IMR-90 (cell line): Measurements from ENCODE around the gene CPTP.

Experiments
- CHD1 ChIP-seq: IDR thresholded peaks from 2 replicates; pipeline ENCODE4 v1.6.1; 2012; ENCODE audit warnings: low read depth, low read length, improper control_type of control experiment
- MXI1 ChIP-seq: IDR thresholded peaks from 2 replicates; pipeline ENCODE4 v1.6.1; 2012; ENCODE audit warnings: low read depth, mild to moderate bottlenecking, low read length, moderate library complexity, borderline replicate concordance
- NFE2L2 ChIP-seq: fragments of 150-350 bp; IDR thresholded peaks from 2 replicates; pipeline ENCODE4 v1.6.1; 2016; ENCODE audit warnings: low read depth, mild to moderate bottlenecking, low read length
- POLR2A ChIP-seq: IDR thresholded peaks from 2 replicates; pipeline ENCODE4 v1.6.1; 2012; ENCODE audit warnings: mild to moderate bottlenecking, low read depth, low read length
- RAD21 ChIP-seq: IDR thresholded peaks from 2 replicates; pipeline ENCODE4 v1.6.1; 2012; ENCODE audit warnings: low read length, improper control_type of control experiment
- RFX5 ChIP-seq: IDR thresholded peaks from 2 replicates; pipeline ENCODE4 v1.8.0; 2012; ENCODE audit warnings: low read depth, mild to moderate bottlenecking, low read length, moderate library complexity
- SMC3 ChIP-seq: fragments of 150-350 bp; IDR thresholded peaks from 2 replicates; pipeline ENCODE4 v1.6.1; 2016; ENCODE audit warnings: low read depth, mild to moderate bottlenecking, antibody characterized with exemption, low read length, moderate library complexity
- TF ChIP-seq, protein P1 (sequence below): conservative IDR thresholded peaks from 2 replicates; pipeline ENCODE4 v1.5.1; 2012; ENCODE audit warnings: mild to moderate bottlenecking, low read depth, low read length, improper control_type of control experiment
- TF ChIP-seq, protein P2 (sequence below): fragments of 150-350 bp; IDR thresholded peaks from 2 replicates; pipeline ENCODE4 v1.6.1; 2017; ENCODE audit warnings: mild to moderate bottlenecking, antibody characterized with exemption, low read length, low read depth

DNA sequence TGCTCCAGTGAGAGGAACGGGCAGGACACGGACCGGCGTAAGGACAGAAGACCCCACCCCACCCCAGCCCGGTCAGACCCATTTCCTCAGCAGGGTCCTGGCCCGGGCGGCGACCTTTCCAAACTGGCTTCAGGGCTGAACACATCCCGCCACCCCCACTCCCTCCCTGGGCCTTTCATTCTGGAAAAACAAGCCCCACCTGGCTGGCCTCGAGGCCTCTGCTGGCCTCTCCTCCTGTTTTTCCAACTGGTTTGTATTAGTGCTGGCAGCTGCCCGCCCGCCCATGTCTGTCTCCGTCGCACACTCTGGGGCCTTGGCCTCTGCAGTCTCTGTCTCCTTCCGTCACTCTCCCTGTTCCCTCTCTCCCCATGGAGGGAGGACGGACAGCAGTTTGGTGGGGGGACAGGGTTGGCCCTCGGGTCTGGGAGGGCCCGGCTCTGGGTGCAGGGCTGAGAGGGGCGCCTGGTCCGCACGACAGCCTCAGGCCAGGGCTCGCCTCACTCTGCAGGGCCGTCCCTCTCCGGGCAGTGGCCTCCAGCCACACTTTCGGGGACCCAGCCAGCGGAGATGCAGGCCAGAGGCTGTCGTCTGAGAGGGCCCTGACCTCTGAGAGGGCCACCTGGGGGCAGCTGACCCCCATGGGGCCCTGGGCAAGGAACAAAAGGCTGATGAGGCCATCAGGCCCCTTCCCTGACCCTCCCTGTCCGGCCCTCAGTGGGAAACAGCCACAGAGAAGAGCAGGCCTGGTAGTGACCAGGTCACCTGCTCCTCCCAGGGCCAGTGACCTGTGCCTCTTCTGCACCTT, 35.3 kb downstream of the CPTP start:
- no peak for TF ChIP-seq NFE2L2
- TF ChIP-seq, protein P1, sequence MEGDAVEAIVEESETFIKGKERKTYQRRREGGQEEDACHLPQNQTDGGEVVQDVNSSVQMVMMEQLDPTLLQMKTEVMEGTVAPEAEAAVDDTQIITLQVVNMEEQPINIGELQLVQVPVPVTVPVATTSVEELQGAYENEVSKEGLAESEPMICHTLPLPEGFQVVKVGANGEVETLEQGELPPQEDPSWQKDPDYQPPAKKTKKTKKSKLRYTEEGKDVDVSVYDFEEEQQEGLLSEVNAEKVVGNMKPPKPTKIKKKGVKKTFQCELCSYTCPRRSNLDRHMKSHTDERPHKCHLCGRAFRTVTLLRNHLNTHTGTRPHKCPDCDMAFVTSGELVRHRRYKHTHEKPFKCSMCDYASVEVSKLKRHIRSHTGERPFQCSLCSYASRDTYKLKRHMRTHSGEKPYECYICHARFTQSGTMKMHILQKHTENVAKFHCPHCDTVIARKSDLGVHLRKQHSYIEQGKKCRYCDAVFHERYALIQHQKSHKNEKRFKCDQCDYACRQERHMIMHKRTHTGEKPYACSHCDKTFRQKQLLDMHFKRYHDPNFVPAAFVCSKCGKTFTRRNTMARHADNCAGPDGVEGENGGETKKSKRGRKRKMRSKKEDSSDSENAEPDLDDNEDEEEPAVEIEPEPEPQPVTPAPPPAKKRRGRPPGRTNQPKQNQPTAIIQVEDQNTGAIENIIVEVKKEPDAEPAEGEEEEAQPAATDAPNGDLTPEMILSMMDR = no peak
- TF ChIP-seq POLR2A = no peak
- TF ChIP-seq SMC3 = no peak
- TF ChIP-seq RAD21 = no peak
- no peak for TF ChIP-seq MXI1
- TF ChIP-seq, protein P2, sequence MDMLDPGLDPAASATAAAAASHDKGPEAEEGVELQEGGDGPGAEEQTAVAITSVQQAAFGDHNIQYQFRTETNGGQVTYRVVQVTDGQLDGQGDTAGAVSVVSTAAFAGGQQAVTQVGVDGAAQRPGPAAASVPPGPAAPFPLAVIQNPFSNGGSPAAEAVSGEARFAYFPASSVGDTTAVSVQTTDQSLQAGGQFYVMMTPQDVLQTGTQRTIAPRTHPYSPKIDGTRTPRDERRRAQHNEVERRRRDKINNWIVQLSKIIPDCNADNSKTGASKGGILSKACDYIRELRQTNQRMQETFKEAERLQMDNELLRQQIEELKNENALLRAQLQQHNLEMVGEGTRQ = no peak
- TF ChIP-seq RFX5 = no peak
- TF ChIP-seq CHD1 = no peak
